Measurements from ENCODE around the gene KLK6. TPM values are rescaled to one million over a fixed set of nuclear protein-coding genes. Genes with fewer than 3 reads are reported as not detected.

KLK6 gene
- total and polyA plus RNA-seq, 2 donors (not counting 3 experiments of a cell fraction or from before 2014, with no cell fraction given) = 0.12 TPM; not detected in 1

DNA sequence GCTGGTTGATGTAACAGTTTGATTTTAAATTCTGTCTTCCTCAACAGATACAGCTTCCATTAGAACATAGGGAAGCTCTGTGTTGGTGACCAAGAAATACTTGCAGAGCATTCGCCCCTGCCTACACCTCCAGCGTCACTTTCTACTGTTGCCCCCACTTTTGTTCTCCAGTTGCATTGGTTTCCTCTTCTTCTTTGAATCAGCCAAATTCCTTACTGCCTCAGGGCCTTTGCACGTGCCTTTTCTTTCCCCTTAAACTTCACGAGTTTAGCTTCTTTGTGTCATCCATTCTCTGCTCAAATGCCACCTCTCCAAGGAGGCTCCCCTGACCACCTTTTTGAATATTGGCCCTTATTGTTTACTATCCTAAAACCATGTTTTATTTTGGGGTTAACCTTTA is 22.3 kb downstream of the KLK6 start:
- no peaks in the 10 kb centered on the region for H3K79me2 ChIP-seq (ENCODE audit: control insufficient read depth, insufficient read depth, low read length)
- H3K4me2 ChIP-seq (ENCODE audit: insufficient read depth, low read length) = no peak overlapping the region
- intact Hi-C loops (cut with micrococcal nuclease) (no loop called here), dilution Hi-C loops (cut with MboI; ENCODE audit: extremely low pct_ligation_motif_present, low sequenced_read_pairs) (no loop called here)
- no peaks in the 10 kb centered on the region for H3K9me3 ChIP-seq (replicated peaks; ENCODE audit: control insufficient read depth, insufficient read depth, low read length)
- FAIRE-seq (no peak), DNase-seq (ENCODE audit: low read depth, low spot score) (no peak)
- no peaks in the 10 kb centered on the region for H3K4me1 ChIP-seq (ENCODE audit: control insufficient read depth, extremely low read depth, insufficient read depth, low read length)
- H3K27me3 ChIP-seq (ENCODE audit: control insufficient read depth in 2 of 2, insufficient read depth in 2 of 2, low read length in 2 of 2) = no peaks in the 10 kb centered on the region
- BruUV-seq (replicated peaks) = no TSS peak
- no peaks in the 10 kb centered on the region for H3K36me3 ChIP-seq (ENCODE audit: control insufficient read depth in 2 of 2, extremely low read depth in 1 of 2, insufficient read depth in 2 of 2, low read length in 2 of 2)
- H4K20me1 ChIP-seq (replicated peaks; ENCODE audit: control insufficient read depth, extremely low read depth, insufficient read depth, low read length) = no peaks in the 10 kb centered on the region
- no peaks in the 10 kb centered on the region for H3K9me1 ChIP-seq (replicated peaks; ENCODE audit: control insufficient read depth, extremely low read depth, insufficient read depth, low read length)
- no peak overlapping the region for H3K9ac ChIP-seq (replicated peaks; ENCODE audit: extremely low read depth, insufficient read depth, low read length)
- TF ChIP-seq EZH2 (IDR thresholded peaks at IDR 0.05; ENCODE audit: borderline replicate concordance, low read depth, low read length, severe bottlenecking) (no peak), POLR2A (IDR thresholded peaks at IDR 0.05; ENCODE audit: low read depth, low read length) (no peak), MYC (IDR thresholded peaks at IDR 0.05; ENCODE audit: low read depth, low read length) (no peak), POLR2AphosphoS5 (IDR thresholded peaks at IDR 0.05; ENCODE audit: insufficient read depth, low read depth, low read length) (no peak), GATA2 (IDR thresholded peaks at IDR 0.05; ENCODE audit: insufficient read depth, insufficient read length, low read depth, low read length) (no peak), FOS (IDR thresholded peaks at IDR 0.05; ENCODE audit: borderline replicate concordance, insufficient read depth, low read length) (no peak), MAX (IDR thresholded peaks at IDR 0.05; ENCODE audit: insufficient read depth, insufficient read length) (no peak), JUN (IDR thresholded peaks at IDR 0.05; ENCODE audit: borderline replicate concordance, insufficient read depth, insufficient read length, low read depth) (no peak)
- TF ChIP-seq, protein P1, sequence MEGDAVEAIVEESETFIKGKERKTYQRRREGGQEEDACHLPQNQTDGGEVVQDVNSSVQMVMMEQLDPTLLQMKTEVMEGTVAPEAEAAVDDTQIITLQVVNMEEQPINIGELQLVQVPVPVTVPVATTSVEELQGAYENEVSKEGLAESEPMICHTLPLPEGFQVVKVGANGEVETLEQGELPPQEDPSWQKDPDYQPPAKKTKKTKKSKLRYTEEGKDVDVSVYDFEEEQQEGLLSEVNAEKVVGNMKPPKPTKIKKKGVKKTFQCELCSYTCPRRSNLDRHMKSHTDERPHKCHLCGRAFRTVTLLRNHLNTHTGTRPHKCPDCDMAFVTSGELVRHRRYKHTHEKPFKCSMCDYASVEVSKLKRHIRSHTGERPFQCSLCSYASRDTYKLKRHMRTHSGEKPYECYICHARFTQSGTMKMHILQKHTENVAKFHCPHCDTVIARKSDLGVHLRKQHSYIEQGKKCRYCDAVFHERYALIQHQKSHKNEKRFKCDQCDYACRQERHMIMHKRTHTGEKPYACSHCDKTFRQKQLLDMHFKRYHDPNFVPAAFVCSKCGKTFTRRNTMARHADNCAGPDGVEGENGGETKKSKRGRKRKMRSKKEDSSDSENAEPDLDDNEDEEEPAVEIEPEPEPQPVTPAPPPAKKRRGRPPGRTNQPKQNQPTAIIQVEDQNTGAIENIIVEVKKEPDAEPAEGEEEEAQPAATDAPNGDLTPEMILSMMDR (IDR thresholded peaks at IDR 0.05; ENCODE audit: extremely low read depth in 1 of 2, insufficient read depth in 1 of 2, low read depth in 1 of 2, low read length in 2 of 2) = no peak
- no peak overlapping the region for H3K27ac ChIP-seq (ENCODE audit: insufficient read depth, low read depth, low read length)
- ChIA-PET CTCF (interaction anchor here (0.6 to 1.6 kb wide), 2 partner anchors 23 to 25 kb away, joined by 3 to 12 read pairs; no protein-coding TSS in a partner anchor), POLR2A (no interaction called here)
- H2AFZ ChIP-seq (ENCODE audit: low read depth, low read length) = no peak overlapping the region
- H3K4me3 ChIP-seq (replicated peaks in 1 of 3; ENCODE audit: insufficient read depth in 1 of 3, low read depth in 1 of 3, low read length in 3 of 3) = no peak overlapping the region

Measured in endothelial cell of umbilical vein (primary cell).